GM23338 (cell line): Measurements from ENCODE around the gene SLC6A1. TPM values are rescaled to one million over a fixed set of nuclear protein-coding genes. Genes with fewer than 3 reads are reported as not detected.

Experiments used
- ATAC-seq: fragments of 200-7000 bp; cut with Tn5 transposase; 3 replicates; pipeline ENCODE4 v1.9.1; 2020
- DNase-seq: peaks from one replicate; pipeline ENCODE4 v3.0.0-alpha.2; 2015; ENCODE audit warnings: low spot score
- H2AFZ ChIP-seq: fragments of 200-600 bp; sonication (generic); 2 replicates; pipeline ENCODE4 v1.8.0; 2016; ENCODE audit warnings: antibody characterized with exemption, mild to moderate bottlenecking, moderate library complexity
- H3F3A ChIP-seq: fragments of 200-600 bp; sonication (generic); replicated peaks from 2 replicates; pipeline ENCODE4 v1.8.0; 2017; ENCODE audit warnings: antibody characterized with exemption, mixed run types, low read depth
- H3K27ac ChIP-seq: fragments of 200-600 bp; sonication (generic); 2 replicates; pipeline ENCODE4 v1.6.1; 2016; ENCODE audit warnings: low read depth
- H3K27me3 ChIP-seq: fragments of 200-600 bp; sonication (generic); 2 replicates; pipeline ENCODE4 v1.8.0; 2016; ENCODE audit warnings: mild to moderate bottlenecking, mixed run types, moderate library complexity; ENCODE audit not compliant: insufficient read depth
- H3K36me3 ChIP-seq: fragments of 200-600 bp; sonication (generic); 2 replicates; pipeline ENCODE4 v1.8.0; 2016; ENCODE audit warnings: mild to moderate bottlenecking; ENCODE audit not compliant: insufficient read depth
- H3K4me1 ChIP-seq: fragments of 200-600 bp; sonication (generic); 2 replicates; pipeline ENCODE4 v1.8.0; 2016; ENCODE audit warnings: mild to moderate bottlenecking, moderate library complexity; ENCODE audit not compliant: insufficient read depth
- H3K4me2 ChIP-seq: fragments of 200-600 bp; sonication (generic); 2 replicates; pipeline ENCODE4 v1.7.1; 2017; ENCODE audit warnings: mixed run types
- H3K4me3 ChIP-seq: fragments of 200-600 bp; sonication (generic); 2 replicates; pipeline ENCODE4 v1.6.1; 2016; ENCODE audit warnings: mixed run types
- H3K79me2 ChIP-seq: fragments of 200-600 bp; sonication (generic); replicated peaks from 2 replicates; pipeline ENCODE4 v1.8.0; 2017; ENCODE audit warnings: mild to moderate bottlenecking; ENCODE audit not compliant: insufficient read depth
- H3K9me2 ChIP-seq: fragments of 200-600 bp; sonication (generic); 2 replicates; pipeline ENCODE4 v1.8.0; 2017; ENCODE audit not compliant: insufficient read depth
- H4K20me1 ChIP-seq: fragments of 200-600 bp; sonication (generic); replicated peaks from 2 replicates; pipeline ENCODE4 v1.8.0; 2017; ENCODE audit warnings: mild to moderate bottlenecking; ENCODE audit not compliant: insufficient read depth
- H3K27ac Mint-ChIP-seq: 2 replicates; pipeline ENCODE4 v1.8.0; 2020; ENCODE audit warnings: inconsistent platforms, mild to moderate bottlenecking, moderate library complexity, mixed read lengths
- H3K27me3 Mint-ChIP-seq: 3 replicates; pipeline ENCODE4 v1.8.0; 2022; ENCODE audit warnings: low read depth, mild to moderate bottlenecking, moderate library complexity, mixed read lengths, inconsistent platforms; ENCODE audit not compliant: insufficient read depth, poor library complexity
- H3K36me3 Mint-ChIP-seq: 3 replicates; pipeline ENCODE4 v1.8.0; 2021; ENCODE audit warnings: low read depth, mild to moderate bottlenecking, inconsistent platforms, moderate library complexity, mixed read lengths
- H3K4me1 Mint-ChIP-seq: 3 replicates; pipeline ENCODE4 v1.8.0; 2020; ENCODE audit warnings: mild to moderate bottlenecking, inconsistent platforms, mixed read lengths
- H3K4me3 Mint-ChIP-seq: 3 replicates; pipeline ENCODE4 v1.8.0; 2021; ENCODE audit warnings: moderate library complexity, mild to moderate bottlenecking, inconsistent platforms, mixed read lengths
- H3K9me3 Mint-ChIP-seq: 3 replicates; pipeline ENCODE4 v1.8.0; 2020; ENCODE audit warnings: moderate library complexity, mild to moderate bottlenecking, inconsistent platforms, mixed read lengths
- CREB1 ChIP-seq: fragments of 250-450 bp; sonication (Bioruptor Pico); IDR thresholded peaks from 2 replicates; pipeline ENCODE4 v1.5.0; 2020; ENCODE audit warnings: low read depth, mild to moderate bottlenecking, moderate library complexity
- EZH2 ChIP-seq: fragments of 200-600 bp; sonication (generic); IDR thresholded peaks from one replicate; pipeline ENCODE4 v1.8.0; 2017; ENCODE audit warnings: antibody characterized with exemption, mild to moderate bottlenecking, low read depth; ENCODE audit not compliant: unreplicated experiment
- EZH2phosphoT487 ChIP-seq: fragments of 200-600 bp; sonication (generic); IDR thresholded peaks from one replicate; pipeline ENCODE4 v1.8.1; 2018; ENCODE audit warnings: antibody characterized with exemption; ENCODE audit not compliant: unreplicated experiment
- NANOG ChIP-seq: IDR thresholded peaks from 2 replicates; pipeline ENCODE4 v1.6.1; 2016; ENCODE audit warnings: antibody characterized with exemption, borderline replicate concordance
- ZNF114 ChIP-seq: fragments of 250-450 bp; sonication (Bioruptor Pico); IDR thresholded peaks from 2 replicates; pipeline ENCODE4 v1.5.0; 2020; ENCODE audit warnings: mild to moderate bottlenecking, moderate library complexity
- ZNF331 ChIP-seq: fragments of 250-450 bp; sonication (Bioruptor Pico); IDR thresholded peaks from 2 replicates; pipeline ENCODE4 v1.5.0; 2020; ENCODE audit warnings: low read depth, mild to moderate bottlenecking, moderate library complexity
- polyA plus RNA-seq: library from polyadenylated mRNA; unstranded; fragments of >200 nt; fragmentation: Nextera tagmentation; extraction: Ambion mirVana; gene quantifications from 2 replicates; pipeline ENCODE4 v1.2.1, GENCODE V29; 2016
- total RNA-seq: library from RNA; depleted of rRNA; stranded (reverse); fragments of >200 nt; shearing (Covaris generic); gene quantifications from 2 replicates; pipeline ENCODE4 v1.2.3, GENCODE V29; 2014
- TF ChIP-seq, protein P1 (sequence below): IDR thresholded peaks from 2 replicates; pipeline ENCODE4 v1.6.1; 2016; ENCODE audit warnings: antibody characterized with exemption
- TF ChIP-seq, protein P2 (sequence below), 2 experiments: fragments of 200-600 bp in 1 of 2; sonication (generic) in 1 of 2; conservative IDR thresholded peaks; 2 replicates each; pipeline versions ENCODE4 v1.5.1 to v1.6.1; 2016 to 2017; ENCODE audit warnings: antibody characterized with exemption in 2 of 2, low read depth in 2 of 2, mild to moderate bottlenecking in 2 of 2, moderate library complexity in 1 of 2
- TF ChIP-seq, protein P3 (sequence below): fragments of 250-450 bp; sonication (Bioruptor Pico); IDR thresholded peaks from 2 replicates; pipeline ENCODE4 v1.5.0; 2020; ENCODE audit warnings: mild to moderate bottlenecking, moderate library complexity

The SLC6A1 gene
- total and polyA plus RNA-seq, 2 experiments from 2014 or later = 0.16 to 0.28 TPM

DNA sequence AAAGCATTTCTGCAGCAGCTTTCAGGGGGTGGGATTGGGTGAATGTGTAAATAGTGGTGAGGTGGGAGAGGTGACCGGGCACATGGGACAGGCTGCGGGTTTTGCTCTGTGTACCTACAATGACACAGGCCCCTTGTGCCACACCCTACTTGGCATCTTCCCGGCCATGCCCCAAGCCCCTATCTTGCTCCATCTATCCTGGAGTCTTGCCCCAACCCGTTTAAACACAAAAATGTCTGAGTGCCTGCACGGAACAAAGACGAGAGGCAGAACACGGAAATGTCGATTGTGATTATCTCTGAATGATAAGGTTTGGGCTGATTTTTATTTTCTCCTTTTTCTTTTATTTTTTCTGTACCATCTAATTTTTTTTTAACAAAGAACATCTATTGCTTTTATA, 46.0 kb upstream of the SLC6A1 start:
- no peak overlapping the region for H3K4me2 ChIP-seq
- peaks cover 11% of the 10 kb centered on the region for H3K9me3 Mint-ChIP-seq

More for the DNA sequence above, 46.0 kb upstream of the SLC6A1 start:
- Histone ChIP-seq H3K27me3 (no peaks in the 10 kb centered on the region), H3K4me3 (no peak overlapping the region), H3K9me2 (no peaks in the 10 kb centered on the region), H3K79me2 (no peaks in the 10 kb centered on the region), H3K36me3 (no peaks in the 10 kb centered on the region), H3K4me1 (no peaks in the 10 kb centered on the region), H3F3A (no peaks in the 10 kb centered on the region), H4K20me1 (no peaks in the 10 kb centered on the region), H2AFZ (no peak overlapping the region), H3K27ac (no peak overlapping the region)
- Mint-ChIP-seq H3K4me3 (no peak overlapping the region), H3K4me1 (peaks cover 5% of the 10 kb centered on the region; the same call in 2 of the 3 replicates), H3K36me3 (peaks cover 3% of the 10 kb centered on the region; the same call in 2 of the 3 replicates), H3K27me3 (peaks cover 5% of the 10 kb centered on the region), H3K27ac (no peak overlapping the region)
- TF ChIP-seq ZNF114 (CRISPR knock-in tag) (no peak), ZNF331 (CRISPR knock-in tag) (no peak), NANOG (no peak), EZH2 (no peak), EZH2phosphoT487 (no peak), CREB1 (CRISPR knock-in tag) (no peak)
- TF ChIP-seq, protein P1, sequence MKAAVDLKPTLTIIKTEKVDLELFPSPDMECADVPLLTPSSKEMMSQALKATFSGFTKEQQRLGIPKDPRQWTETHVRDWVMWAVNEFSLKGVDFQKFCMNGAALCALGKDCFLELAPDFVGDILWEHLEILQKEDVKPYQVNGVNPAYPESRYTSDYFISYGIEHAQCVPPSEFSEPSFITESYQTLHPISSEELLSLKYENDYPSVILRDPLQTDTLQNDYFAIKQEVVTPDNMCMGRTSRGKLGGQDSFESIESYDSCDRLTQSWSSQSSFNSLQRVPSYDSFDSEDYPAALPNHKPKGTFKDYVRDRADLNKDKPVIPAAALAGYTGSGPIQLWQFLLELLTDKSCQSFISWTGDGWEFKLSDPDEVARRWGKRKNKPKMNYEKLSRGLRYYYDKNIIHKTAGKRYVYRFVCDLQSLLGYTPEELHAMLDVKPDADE = no peak
- TF ChIP-seq, protein P2, sequence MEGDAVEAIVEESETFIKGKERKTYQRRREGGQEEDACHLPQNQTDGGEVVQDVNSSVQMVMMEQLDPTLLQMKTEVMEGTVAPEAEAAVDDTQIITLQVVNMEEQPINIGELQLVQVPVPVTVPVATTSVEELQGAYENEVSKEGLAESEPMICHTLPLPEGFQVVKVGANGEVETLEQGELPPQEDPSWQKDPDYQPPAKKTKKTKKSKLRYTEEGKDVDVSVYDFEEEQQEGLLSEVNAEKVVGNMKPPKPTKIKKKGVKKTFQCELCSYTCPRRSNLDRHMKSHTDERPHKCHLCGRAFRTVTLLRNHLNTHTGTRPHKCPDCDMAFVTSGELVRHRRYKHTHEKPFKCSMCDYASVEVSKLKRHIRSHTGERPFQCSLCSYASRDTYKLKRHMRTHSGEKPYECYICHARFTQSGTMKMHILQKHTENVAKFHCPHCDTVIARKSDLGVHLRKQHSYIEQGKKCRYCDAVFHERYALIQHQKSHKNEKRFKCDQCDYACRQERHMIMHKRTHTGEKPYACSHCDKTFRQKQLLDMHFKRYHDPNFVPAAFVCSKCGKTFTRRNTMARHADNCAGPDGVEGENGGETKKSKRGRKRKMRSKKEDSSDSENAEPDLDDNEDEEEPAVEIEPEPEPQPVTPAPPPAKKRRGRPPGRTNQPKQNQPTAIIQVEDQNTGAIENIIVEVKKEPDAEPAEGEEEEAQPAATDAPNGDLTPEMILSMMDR (conservative IDR thresholded peaks at IDR 0.05; ENCODE audit: low read depth in 2 of 2) = no peak
- TF ChIP-seq, protein P3, sequence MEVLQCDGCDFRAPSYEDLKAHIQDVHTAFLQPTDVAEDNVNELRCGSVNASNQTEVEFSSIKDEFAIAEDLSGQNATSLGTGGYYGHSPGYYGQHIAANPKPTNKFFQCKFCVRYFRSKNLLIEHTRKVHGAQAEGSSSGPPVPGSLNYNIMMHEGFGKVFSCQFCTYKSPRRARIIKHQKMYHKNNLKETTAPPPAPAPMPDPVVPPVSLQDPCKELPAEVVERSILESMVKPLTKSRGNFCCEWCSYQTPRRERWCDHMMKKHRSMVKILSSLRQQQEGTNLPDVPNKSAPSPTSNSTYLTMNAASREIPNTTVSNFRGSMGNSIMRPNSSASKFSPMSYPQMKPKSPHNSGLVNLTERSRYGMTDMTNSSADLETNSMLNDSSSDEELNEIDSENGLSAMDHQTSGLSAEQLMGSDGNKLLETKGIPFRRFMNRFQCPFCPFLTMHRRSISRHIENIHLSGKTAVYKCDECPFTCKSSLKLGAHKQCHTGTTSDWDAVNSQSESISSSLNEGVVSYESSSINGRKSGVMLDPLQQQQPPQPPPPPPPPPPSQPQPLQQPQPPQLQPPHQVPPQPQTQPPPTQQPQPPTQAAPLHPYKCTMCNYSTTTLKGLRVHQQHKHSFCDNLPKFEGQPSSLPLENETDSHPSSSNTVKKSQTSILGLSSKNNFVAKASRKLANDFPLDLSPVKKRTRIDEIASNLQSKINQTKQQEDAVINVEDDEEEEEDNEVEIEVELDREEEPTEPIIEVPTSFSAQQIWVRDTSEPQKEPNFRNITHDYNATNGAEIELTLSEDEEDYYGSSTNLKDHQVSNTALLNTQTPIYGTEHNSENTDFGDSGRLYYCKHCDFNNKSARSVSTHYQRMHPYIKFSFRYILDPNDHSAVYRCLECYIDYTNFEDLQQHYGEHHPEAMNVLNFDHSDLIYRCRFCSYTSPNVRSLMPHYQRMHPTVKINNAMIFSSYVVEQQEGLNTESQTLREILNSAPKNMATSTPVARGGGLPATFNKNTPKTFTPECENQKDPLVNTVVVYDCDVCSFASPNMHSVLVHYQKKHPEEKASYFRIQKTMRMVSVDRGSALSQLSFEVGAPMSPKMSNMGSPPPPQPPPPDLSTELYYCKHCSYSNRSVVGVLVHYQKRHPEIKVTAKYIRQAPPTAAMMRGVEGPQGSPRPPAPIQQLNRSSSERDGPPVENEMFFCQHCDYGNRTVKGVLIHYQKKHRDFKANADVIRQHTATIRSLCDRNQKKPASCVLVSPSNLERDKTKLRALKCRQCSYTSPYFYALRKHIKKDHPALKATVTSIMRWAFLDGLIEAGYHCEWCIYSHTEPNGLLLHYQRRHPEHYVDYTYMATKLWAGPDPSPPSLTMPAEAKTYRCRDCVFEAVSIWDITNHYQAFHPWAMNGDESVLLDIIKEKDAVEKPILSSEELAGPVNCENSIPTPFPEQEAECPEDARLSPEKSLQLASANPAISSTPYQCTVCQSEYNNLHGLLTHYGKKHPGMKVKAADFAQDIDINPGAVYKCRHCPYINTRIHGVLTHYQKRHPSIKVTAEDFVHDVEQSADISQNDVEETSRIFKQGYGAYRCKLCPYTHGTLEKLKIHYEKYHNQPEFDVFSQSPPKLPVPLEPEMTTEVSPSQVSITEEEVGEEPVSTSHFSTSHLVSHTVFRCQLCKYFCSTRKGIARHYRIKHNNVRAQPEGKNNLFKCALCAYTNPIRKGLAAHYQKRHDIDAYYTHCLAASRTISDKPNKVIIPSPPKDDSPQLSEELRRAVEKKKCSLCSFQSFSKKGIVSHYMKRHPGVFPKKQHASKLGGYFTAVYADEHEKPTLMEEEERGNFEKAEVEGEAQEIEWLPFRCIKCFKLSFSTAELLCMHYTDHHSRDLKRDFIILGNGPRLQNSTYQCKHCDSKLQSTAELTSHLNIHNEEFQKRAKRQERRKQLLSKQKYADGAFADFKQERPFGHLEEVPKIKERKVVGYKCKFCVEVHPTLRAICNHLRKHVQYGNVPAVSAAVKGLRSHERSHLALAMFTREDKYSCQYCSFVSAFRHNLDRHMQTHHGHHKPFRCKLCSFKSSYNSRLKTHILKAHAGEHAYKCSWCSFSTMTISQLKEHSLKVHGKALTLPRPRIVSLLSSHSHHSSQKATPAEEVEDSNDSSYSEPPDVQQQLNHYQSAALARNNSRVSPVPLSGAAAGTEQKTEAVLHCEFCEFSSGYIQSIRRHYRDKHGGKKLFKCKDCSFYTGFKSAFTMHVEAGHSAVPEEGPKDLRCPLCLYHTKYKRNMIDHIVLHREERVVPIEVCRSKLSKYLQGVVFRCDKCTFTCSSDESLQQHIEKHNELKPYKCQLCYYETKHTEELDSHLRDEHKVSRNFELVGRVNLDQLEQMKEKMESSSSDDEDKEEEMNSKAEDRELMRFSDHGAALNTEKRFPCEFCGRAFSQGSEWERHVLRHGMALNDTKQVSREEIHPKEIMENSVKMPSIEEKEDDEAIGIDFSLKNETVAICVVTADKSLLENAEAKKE (CRISPR knock-in tag) = no peak
- DNase-seq (no peak), ATAC-seq (no peak)
